Superior temporal gyrus (tissue), 1 donor: ENCODE results near the gene COX20.
A peak's percentile ranks its signal among the peaks of the same experiment; 100 is the strongest.

Source experiments
- DNase-seq: peaks from one replicate; pipeline ENCODE4 v3.0.0-alpha.2; 2016; ENCODE audit errors: extremely low spot score

COX20 gene

DNA sequence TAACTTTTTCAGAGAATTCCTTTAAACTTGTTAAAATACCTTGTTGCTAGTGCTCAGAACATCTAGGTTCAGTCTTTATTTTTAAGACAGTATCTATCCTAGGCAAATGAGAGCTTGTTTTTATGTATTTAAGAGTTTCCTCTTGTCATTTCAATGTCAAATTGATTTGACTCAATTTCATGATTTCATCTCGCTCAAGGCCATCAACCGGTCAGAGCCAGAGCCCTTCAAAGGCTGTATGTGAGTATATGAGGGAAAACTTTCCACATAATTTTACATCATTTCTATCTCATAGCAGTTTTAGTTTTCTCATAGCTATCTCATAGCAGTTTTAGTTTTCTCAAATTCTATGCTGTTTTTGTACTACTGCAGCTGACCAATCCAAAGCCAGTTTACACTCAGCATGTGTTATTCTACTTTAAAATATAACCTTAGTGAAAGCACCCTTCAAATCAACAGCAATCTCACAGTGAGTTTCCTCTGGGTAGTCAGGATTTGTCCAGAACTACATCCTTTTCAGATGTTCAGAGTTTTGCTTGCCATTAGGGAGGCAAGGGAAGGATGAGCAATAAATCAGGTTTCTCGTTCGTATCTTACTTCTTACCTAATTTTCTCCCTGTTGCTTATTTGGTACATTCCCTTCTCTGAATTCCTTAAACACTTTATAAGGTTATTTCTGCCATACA lies 16.2 kb downstream of the COX20 start:
- no peak for DNase-seq

DNA sequence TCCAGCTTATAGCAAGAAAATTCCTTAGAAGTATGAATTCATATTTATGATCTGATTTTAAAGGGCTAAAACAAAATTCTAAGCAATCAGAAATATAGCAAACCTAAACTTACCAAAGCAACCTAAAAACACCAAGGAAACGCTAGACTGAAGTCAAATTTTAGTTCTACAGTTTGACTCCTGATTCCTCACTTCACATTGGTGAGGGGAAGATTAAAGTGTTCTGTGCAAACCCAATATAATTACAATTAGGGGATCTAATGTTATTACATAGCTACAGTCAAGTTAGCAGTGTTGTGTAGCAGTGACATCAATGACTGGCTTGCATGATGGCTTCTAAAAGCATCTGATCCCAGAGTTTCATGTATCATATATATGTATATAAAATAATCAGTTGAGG lies 17.2 kb downstream of the COX20 start:
- DNase-seq: no peak

DNA sequence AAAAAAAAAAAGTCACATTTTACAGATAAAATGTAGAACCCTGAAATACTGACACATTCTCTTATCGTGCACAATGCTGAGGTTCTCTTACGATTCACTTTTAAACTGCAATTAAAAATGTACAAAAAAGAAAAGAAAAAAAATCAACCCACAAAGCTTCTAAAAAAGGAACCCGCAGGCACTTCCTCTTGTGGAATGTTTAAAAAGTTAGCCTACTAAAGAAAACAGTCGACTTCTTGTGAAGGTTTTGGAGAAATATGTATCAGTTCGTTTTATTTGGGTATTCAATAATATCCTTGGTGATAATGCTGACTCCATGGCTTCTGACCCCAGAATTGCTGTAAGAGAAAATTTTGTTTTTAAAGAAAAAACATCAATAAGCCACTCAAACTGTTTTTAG lies 18.7 kb downstream of the COX20 start:
- peak; percentile 11 for DNase-seq

DNA sequence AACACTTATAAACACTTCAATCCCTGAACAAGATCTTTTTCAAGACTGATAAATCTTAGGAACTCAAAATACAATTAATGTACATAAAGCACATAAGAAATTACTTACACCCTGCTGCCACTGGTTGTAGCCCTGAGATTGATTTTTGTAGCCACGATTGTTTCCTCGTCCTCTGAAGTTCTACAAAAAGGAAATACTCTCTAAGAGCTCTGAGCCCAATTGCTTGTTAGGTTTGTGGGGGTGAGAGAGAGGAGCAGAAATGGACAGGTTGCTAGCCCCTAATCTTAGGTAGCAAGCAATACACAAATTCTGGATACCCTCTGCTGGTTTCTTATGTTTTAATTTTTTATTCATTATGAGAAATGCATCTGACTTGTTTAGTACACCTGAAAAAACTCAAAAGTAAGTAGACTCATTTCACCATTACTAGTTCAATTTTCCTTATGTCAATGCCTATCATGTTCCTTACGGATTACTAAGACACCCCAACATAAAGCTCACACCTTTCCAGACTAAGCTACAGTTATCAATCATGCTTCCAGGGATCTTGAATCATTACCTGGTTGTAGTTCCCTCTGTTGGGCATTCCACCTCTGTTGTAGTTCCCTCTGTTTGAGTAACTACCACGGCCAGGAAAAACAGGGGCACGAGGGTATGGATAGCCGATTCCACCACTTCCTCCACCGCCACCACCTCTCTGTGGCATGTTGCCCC lies 19.6 kb downstream of the COX20 start:
- DNase-seq: no peak

DNA sequence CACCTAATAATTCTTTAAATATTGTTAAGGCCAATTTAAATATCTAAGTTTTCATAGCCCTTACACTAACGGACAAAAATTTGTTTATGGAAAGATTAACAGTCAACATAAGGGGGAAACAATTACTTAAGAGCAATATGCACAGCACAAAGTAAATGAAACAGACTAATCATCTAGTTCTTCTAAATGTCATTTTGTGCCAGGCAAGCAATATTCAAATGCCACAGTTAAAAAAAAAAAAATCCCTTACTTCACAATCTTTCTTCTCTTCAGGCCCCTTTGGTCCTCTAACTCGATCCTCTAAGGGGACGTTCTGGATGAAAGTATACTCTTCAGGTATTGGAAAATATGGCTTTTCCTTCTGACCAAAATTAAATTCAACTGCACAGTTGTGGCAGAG lies 22.3 kb downstream of the COX20 start:
- DNase-seq: no peak

DNA sequence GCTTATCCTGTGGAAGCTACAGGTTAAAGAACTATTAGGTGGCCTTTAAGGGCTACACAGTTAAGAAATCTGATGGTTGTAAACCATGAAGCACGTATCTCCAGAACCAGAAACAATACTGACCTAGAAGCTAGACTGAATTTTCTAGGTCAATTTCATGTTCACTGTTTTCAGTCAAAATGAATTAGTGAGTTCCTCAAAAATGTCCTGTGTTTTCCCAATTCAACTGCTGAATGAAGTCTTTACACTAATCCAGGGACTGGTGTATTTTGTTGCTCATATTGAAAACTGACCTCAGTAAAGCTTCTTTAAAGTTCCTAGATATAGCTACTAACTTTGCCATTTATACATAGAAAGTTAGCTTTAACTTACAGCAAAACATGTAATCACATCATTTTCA lies 22.9 kb downstream of the COX20 start:
- DNase-seq: peak; percentile 7

GRCh38 chr1:244860078-244860477 lies 24.6 kb downstream of the COX20 start:
- no peak for DNase-seq

DNA sequence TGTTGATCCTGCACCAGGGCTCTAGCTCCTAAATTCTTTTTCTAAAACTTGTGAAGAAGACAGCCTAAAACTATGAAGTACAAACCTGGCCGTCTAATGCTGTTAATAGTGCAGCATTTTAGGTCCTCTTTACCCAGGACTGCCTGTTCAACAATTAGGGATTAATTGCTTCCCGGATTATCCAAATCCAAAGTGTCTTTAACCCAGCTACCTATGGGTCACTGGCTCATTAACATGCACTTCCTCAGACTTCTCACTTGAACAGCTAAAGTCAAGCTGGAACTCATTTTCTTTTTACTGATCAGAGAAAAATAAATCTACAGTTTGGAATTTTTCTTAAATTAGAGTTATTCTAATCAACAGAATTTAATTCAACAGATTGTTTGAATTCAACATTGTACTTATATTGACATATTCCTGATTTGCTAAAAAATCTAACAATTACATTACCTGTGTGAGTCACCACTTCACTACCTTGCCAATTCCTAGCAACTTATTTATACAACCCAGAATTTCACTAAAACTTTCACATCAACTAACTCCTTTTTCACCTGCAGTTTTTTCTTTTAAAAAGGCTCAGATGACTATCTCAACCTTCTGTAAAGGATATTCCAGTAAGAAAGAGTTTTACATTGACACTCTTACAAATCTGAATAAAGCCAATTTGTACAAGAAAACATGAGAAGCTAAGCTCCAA lies 25.6 kb downstream of the COX20 start:
- peak; percentile 18 for DNase-seq

DNA sequence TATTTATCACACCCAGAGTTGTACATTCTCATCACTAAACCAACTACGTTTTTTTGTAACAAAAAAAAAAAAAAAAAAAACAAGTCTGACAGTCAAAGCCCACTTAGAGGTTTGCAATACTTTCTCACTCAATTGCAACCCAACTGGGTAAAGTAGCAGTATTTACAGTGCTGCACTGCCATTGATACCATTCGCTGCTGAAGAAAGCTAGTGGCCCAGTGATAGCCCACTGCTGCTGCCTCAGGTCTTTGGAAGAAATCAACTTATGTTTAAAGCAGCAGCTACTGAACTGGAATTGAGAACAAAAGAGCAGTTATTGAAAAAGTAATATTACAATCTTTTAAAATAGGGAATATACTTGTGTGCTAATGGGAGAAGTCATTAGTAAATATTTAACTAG lies 26.2 kb downstream of the COX20 start:
- peak; percentile 13 for DNase-seq

GRCh38 chr1:244862354-244862698 lies 26.9 kb downstream of the COX20 start:
- DNase-seq: peak; percentile 42

DNA sequence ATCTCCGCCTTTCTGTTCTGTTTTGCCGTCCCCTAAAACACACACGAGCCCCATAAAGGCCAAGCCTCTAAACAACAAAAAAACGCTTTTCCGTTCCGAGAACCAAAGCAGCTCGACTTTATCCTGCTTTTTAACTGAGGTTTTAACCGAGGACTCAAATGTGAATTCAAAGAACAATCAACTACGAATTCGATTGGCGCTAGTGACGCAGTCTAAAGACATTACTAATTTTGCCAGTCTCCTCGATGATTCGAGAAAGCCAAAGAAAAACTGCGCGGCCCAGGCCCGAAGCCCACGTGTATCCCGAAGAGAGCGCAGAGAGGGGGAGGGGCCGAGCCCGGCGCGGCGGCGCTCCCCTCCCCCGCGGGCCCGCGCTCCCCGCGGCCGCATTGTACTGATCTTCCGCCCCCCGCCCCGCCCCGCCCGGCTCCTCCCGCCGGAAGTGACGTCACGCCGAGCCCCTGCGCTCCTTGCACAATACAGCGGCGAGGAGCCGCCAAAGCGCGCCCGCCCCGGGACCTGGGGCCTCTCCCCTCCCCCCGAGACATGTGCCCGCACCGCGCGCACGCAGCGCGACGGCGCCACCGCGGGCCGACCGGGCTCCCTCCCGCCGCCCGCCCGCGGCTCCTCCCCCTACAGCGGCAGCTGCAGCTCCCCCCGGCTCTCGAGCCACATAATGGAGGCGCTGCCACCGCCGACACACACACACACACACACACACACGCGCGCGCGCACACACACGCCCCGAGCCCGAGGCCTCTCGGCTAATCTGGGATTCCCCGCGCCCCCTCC lies 27.4 kb downstream of the COX20 start:
- DNase-seq: peak; percentile 92

- DNase-seq: peak; percentile 10
Observed at GRCh38 chr1:244863491-244864252, 28.2 kb downstream of the COX20 start.

DNA sequence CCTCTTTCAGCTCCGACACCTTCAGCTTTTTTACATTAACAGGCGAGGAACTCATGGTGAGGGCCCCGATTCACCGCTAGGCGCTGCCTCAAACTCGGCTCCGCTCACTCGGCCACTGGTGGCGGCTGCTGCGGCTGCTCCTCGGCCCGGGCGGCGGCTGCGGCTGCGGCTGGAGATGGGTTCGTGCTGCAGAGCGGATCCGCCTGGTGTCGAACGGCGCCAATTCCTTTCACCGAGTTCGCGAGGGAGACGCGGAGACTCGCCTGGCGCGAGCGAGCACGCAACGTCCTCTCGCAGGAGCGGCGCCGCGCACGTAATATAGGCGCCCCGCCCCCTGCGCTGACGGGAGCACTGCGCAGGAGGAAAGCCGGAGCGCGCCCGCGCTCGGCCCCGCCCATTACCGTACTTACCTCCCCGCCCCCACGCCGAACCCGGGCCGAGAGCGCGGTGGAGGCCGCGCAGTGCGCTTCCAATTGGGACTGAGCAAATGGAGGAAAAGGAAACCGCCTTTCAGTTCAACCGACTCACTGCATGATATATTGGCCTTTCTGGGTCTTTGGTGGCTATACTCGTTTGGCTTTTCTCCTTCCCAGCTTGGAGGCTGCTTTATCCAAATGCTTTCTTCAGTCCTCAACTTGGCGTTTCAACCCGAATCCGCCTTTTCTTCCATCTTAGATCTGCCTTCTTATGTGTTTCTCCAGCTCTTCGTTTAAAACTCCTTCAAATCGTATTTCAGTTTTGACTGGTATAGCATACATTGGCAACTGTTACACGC lies 29.0 kb downstream of the COX20 start, which contains the start of gene HNRNPU:
TSS of gene HNRNPU (minus strand) at position 291 of the 775 bp plus-strand sequence. CDS start at position 55, 236 bp downstream.
- peak; percentile 96 for DNase-seq

DNA sequence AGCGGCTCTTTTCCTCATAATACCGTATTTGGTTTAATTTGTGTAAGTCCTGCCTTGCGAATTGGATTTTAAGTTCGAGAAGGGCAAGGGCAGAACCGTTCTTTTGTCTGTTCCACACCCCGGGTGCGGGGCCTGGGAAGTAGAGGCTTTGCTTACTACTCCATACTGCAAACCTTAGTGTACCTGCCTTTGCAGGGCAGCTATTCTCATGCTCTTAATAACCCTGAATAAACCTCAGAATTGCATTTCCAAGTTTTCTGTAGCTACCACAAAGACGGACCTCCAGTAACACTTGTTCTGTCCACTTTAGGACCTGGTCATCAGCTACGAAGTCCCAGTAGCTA lies 29.5 kb downstream of the COX20 start:
- no peak for DNase-seq

DNA sequence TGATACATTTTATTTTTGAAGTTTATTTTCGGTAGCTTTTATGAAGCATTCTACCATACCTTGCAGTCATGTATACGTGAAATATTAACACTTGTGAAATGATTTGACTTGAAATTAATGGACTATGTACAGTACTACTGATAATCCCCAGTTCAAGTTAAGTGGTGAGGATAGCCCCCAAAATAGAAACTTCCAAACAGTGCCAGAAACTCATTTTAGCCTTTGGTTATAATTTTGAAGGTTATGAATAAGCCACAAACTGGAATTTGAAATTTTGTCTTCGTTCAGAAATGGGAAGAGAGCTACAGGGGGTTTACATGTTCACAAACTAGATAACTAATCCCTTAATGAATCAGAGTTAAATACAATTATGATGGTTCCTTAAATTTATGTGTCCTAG lies 30.4 kb downstream of the COX20 start:
- peak; percentile 8 for DNase-seq

DNA sequence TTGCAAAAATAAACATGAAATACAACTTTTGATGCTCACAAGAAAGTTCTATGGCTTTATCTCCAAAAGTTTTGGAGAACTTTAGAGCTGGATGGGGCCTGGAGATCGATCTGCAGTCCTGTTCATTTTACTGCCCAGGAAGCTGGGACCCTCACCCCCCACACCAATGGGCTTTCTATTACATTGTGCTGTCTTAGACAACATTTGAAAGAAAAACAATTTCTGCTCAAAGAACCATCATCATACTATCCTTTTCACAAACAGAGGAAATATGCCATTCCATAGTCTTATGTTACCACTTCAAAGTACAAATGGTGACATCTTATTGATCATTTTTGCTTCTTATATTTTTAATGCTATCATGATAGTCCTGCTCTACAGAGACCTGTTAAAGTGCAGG lies 30.9 kb downstream of the COX20 start:
- DNase-seq: no peak

GRCh38 chr1:244868484-244869363 lies 33.3 kb downstream of the COX20 start:
- no peak for DNase-seq

GRCh38 chr1:244869364-244869827 lies 33.9 kb downstream of the COX20 start:
- DNase-seq: no peak

GRCh38 chr1:244869950-244870349 lies 34.5 kb downstream of the COX20 start:
- DNase-seq: no peak
